SU-DHL-6 (cell line): ENCODE results near the gene CECR2.

Experiments
- H2AFZ ChIP-seq: fragments of 200-600 bp; sonication (generic); 2 replicates; pipeline ENCODE4 v1.6.1; 2014; ENCODE audit warnings: low read depth, mild to moderate bottlenecking, moderate library complexity, mixed read lengths, antibody characterized with exemption, low read length; ENCODE audit not compliant: severe bottlenecking
- H3F3A ChIP-seq: fragments of 200-600 bp; shearing (Covaris generic); 2 replicates; pipeline ENCODE4 v1.6.0; 2016; ENCODE audit warnings: antibody characterized with exemption, mild to moderate bottlenecking; ENCODE audit not compliant: insufficient read depth
- H3K27ac ChIP-seq: fragments of 200-600 bp; sonication (generic); 2 replicates; pipeline ENCODE4 v1.5.1; 2016; ENCODE audit warnings: low read depth, mild to moderate bottlenecking, low read length, moderate library complexity, mixed read lengths
- H3K27me3 ChIP-seq: fragments of 200-600 bp; sonication (generic), shearing (Covaris generic); 2 replicates; pipeline ENCODE4 v1.6.0; 2014; ENCODE audit warnings: mild to moderate bottlenecking, low read length
- H3K36me3 ChIP-seq: fragments of 200-600 bp; sonication (generic); 2 replicates; pipeline ENCODE4 v1.6.1; 2014; ENCODE audit warnings: mild to moderate bottlenecking, low read length, mixed read lengths
- H3K4me2 ChIP-seq: fragments of 300-600, 200-600 bp; shearing (Covaris generic), sonication (generic); 2 replicates; pipeline ENCODE4 v1.6.0; 2014; ENCODE audit warnings: low read length, low read depth, mild to moderate bottlenecking; ENCODE audit not compliant: poor library complexity, severe bottlenecking
- H3K4me3 ChIP-seq: fragments of 200-600 bp; sonication (generic); 2 replicates; pipeline ENCODE4 v1.5.1; 2014; ENCODE audit warnings: antibody characterized with exemption, low read length, mild to moderate bottlenecking, mixed read lengths; ENCODE audit not compliant: insufficient read depth, poor library complexity, severe bottlenecking
- H3K79me2 ChIP-seq: fragments of 200-600 bp; sonication (generic); 2 replicates; pipeline ENCODE4 v1.6.1; 2014; ENCODE audit warnings: mild to moderate bottlenecking, low read length, moderate library complexity; ENCODE audit not compliant: insufficient read depth
- H3K9ac ChIP-seq: fragments of 200-600 bp; sonication (generic); 2 replicates; pipeline ENCODE4 v1.7.0; 2014; ENCODE audit warnings: mild to moderate bottlenecking, low read length
- H3K9me2 ChIP-seq: fragments of 200-600 bp; sonication (generic); replicated peaks from 2 replicates; pipeline ENCODE4 v1.6.1; 2014; ENCODE audit warnings: low read length; ENCODE audit not compliant: insufficient read depth
- H3K9me3 ChIP-seq: fragments of 200-600 bp; sonication (generic); 2 replicates; pipeline ENCODE4 v1.6.1; 2014; ENCODE audit warnings: low read length, mixed read lengths; ENCODE audit not compliant: insufficient read depth
- H4K20me1 ChIP-seq: fragments of 200-600 bp; sonication (generic); 2 replicates; pipeline ENCODE4 v1.6.1; 2014; ENCODE audit warnings: low read depth, mild to moderate bottlenecking, antibody characterized with exemption, low read length, moderate library complexity, mixed read lengths
- EZH2phosphoT487 ChIP-seq: fragments of 200-600 bp; sonication (generic), shearing (Covaris generic); conservative IDR thresholded peaks from 2 replicates; pipeline ENCODE4 v1.6.1; 2018; ENCODE audit warnings: mild to moderate bottlenecking, antibody characterized with exemption, low read length, moderate library complexity, mixed read lengths
- TF ChIP-seq, protein P1 (sequence below): fragments of 200-600 bp; sonication (generic); IDR thresholded peaks from one replicate; pipeline ENCODE4 v1.5.1; 2017; ENCODE audit warnings: antibody characterized with exemption, mild to moderate bottlenecking, low read length, moderate library complexity; ENCODE audit not compliant: insufficient read depth, poor library complexity, severe bottlenecking

The CECR2 gene

DNA sequence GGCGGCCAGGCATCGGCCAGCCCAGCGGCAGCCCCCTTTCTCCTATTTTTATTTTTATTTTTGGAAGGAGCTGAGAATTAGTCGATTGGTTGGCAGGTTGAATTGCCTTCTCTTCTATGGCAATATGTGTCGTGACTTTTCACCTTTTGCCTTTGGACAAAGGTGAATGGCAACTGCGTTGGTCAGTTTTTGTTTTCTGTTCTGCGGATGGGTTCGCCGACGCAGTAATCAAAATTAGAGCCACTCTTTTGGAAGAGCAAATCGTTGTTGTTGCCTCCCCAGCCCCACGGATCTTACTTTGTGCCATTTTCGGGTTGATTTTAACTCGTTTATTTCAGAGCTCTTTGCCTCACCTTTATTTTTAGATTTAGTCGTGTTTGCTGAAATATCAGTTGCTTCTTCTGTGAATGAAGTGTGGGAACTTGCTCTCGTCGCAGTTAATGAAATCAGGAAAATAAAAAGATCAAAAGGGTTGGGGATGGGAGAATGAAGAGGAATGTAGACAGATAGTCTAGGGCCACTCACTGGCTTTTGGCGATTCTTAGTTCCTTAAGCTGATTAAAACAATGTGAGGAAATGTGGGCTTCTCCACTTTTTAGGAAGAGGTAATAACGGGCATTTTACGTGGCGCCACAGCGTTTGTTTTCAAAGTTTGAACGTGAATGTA is 1.6 kb downstream of the CECR2 start:
- Histone ChIP-seq H2AFZ (no peak overlapping the region), H3K36me3 (no peaks in the 10 kb centered on the region), H3F3A (no peaks in the 10 kb centered on the region), H4K20me1 (no peaks in the 10 kb centered on the region), H3K27ac (no peak overlapping the region), H3K27me3 (no peaks in the 10 kb centered on the region), H3K4me2 (no peak overlapping the region), H3K79me2 (no peaks in the 10 kb centered on the region), H3K9ac (no peak overlapping the region), H3K9me2 (no peaks in the 10 kb centered on the region), H3K9me3 (no peaks in the 10 kb centered on the region), H3K4me3 (no peak overlapping the region)
- TF ChIP-seq, protein P1, sequence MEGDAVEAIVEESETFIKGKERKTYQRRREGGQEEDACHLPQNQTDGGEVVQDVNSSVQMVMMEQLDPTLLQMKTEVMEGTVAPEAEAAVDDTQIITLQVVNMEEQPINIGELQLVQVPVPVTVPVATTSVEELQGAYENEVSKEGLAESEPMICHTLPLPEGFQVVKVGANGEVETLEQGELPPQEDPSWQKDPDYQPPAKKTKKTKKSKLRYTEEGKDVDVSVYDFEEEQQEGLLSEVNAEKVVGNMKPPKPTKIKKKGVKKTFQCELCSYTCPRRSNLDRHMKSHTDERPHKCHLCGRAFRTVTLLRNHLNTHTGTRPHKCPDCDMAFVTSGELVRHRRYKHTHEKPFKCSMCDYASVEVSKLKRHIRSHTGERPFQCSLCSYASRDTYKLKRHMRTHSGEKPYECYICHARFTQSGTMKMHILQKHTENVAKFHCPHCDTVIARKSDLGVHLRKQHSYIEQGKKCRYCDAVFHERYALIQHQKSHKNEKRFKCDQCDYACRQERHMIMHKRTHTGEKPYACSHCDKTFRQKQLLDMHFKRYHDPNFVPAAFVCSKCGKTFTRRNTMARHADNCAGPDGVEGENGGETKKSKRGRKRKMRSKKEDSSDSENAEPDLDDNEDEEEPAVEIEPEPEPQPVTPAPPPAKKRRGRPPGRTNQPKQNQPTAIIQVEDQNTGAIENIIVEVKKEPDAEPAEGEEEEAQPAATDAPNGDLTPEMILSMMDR, result no peak
- no peak for TF ChIP-seq EZH2phosphoT487

DNA sequence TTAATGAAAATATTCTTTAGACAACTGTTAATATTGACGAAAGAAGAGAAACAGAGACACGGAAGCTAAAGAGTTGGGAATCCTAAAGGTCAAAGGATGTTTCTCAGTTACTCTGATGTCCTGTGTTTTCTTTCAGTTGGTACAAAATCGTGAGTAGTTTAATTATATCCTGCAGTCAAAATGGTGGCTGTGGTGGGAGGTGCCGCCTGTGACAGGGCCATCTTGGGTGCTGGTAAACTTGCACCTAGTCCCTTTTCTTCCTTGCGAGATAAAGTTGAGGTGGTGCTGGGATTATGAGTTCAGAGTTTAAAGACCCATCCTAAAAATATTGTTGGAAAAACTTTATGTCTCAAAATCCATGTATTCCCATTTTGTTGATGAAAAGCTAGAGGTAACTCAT is 2.2 kb downstream of the CECR2 start:
- TF ChIP-seq EZH2phosphoT487, result no peak
- TF ChIP-seq, protein P1, result no peak
- H3K9me2 ChIP-seq, result no peaks in the 10 kb centered on the region
- no peaks in the 10 kb centered on the region for H3F3A ChIP-seq
- no peak overlapping the region for H3K27ac ChIP-seq
- H2AFZ ChIP-seq, result no peak overlapping the region
- H3K9me3 ChIP-seq, result no peaks in the 10 kb centered on the region
- no peaks in the 10 kb centered on the region for H3K36me3 ChIP-seq
- H3K9ac ChIP-seq, result no peak overlapping the region
- H3K27me3 ChIP-seq, result no peaks in the 10 kb centered on the region
- no peaks in the 10 kb centered on the region for H3K79me2 ChIP-seq
- no peak overlapping the region for H3K4me2 ChIP-seq
- no peak overlapping the region for H3K4me3 ChIP-seq
- H4K20me1 ChIP-seq, result no peaks in the 10 kb centered on the region

DNA sequence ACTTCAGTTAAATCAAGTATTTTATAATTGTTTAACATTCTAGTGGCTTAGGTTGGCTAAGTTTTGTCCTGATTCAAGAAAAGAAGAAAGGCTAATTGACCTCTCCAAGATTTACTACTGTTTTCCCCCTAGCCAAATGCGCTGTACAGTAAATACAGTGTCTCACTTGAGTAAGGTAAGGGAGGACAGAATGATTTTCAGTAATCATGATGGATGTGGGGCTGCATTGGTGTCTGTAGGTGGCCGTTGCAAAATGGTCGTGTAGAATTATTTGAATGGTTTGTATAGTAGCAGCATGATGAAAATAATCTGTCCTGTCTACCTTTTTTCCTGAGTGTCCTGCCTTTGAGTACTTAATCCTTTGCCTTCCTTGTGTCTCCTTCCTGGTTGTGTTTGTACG is 4.6 kb downstream of the CECR2 start:
- H3K4me3 ChIP-seq, result no peak overlapping the region
- H3F3A ChIP-seq, result no peaks in the 10 kb centered on the region
- no peak overlapping the region for H3K4me2 ChIP-seq
- H3K9ac ChIP-seq, result no peak overlapping the region
- H3K9me2 ChIP-seq, result no peaks in the 10 kb centered on the region
- no peak overlapping the region for H3K27ac ChIP-seq
- no peak overlapping the region for H2AFZ ChIP-seq
- H3K36me3 ChIP-seq, result no peaks in the 10 kb centered on the region
- no peaks in the 10 kb centered on the region for H3K79me2 ChIP-seq
- TF ChIP-seq EZH2phosphoT487, result no peak
- TF ChIP-seq, protein P1, result no peak
- no peaks in the 10 kb centered on the region for H4K20me1 ChIP-seq
- no peaks in the 10 kb centered on the region for H3K27me3 ChIP-seq
- H3K9me3 ChIP-seq, result no peaks in the 10 kb centered on the region
